ENCODE results near the gene SIGLEC11. TPM values are rescaled to one million over a fixed set of nuclear protein-coding genes. Genes with fewer than 3 reads are reported as not detected.

The SIGLEC11 gene
- total and polyA plus RNA-seq, 2 of the 13 experiments (the other 11 are each of a cell fraction or from before 2014, with no cell fraction given), result not detected

DNA sequence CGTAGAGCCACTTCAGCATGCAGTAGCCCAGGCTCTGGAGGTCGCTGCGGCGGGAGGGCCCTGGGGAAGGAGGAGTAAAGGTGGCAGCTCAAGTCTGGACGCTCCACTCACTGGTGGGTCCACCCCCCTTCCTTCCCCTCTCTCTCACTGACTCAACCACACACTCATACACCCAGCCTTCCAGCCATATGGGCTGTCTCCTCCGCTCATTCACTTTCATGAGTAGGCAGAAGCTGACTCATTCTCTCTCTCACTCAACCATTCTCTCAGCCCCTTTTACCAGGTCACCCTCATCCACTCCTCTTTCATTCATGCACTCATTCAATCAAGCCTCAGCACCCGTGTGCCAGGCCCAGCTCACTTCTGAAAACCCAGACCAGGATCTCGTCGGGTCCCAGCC is 27.5 kb upstream of the SIGLEC11 start:
- no peaks in the 10 kb centered on the region for H3K4me1 ChIP-seq (ENCODE audit: insufficient read depth, low read length)
- in situ Hi-C loops (cut with HindIII; ENCODE audit: extremely low pct_ligation_motif_present, low pct_unique_long_range_greater_than_20kb) (no loop called here), intact Hi-C loops (cut with micrococcal nuclease; ENCODE audit: unreplicated experiment) (no loop called here)
- DNase-seq (ENCODE audit: low spot score), result no peak
- no TSS peak for BruUV-seq (replicated peaks)
- ChIA-PET POLR2A (no interaction called here), CTCF (ENCODE audit: low intra/inter-chr PET ratio, low total read pairs) (no interaction called here)
- no peak overlapping the region for H3K4me3 ChIP-seq (replicated peaks in 1 of 3; ENCODE audit: insufficient read depth in 1 of 3, low read depth in 2 of 3, low read length in 3 of 3)
- WGBS (ENCODE audit: low lambda C conversion rate), result 98% methylated on average over 7 of the region's 9 CpGs
- ATAC-seq, result no peak
- no peaks in the 10 kb centered on the region for H3K79me2 ChIP-seq (ENCODE audit: insufficient read depth, low read length)
- no peaks in the 10 kb centered on the region for H3K9me3 ChIP-seq (ENCODE audit: low read length)
- no peak overlapping the region for H3K4me2 ChIP-seq (ENCODE audit: low read depth, low read length)
- no peaks in the 10 kb centered on the region for H3K27me3 ChIP-seq (ENCODE audit: control insufficient read depth in 1 of 2, insufficient read depth in 2 of 2, low read length in 2 of 2)
- H3K36me3 ChIP-seq (replicated peaks in 1 of 2; ENCODE audit: control insufficient read depth in 1 of 2, insufficient read depth in 2 of 2, low read length in 2 of 2), result peaks cover 3 to 5% of the 10 kb centered on the region in 2 experiments; a peak in 1 of 5 replicates
- TF ChIP-seq, protein P1, sequence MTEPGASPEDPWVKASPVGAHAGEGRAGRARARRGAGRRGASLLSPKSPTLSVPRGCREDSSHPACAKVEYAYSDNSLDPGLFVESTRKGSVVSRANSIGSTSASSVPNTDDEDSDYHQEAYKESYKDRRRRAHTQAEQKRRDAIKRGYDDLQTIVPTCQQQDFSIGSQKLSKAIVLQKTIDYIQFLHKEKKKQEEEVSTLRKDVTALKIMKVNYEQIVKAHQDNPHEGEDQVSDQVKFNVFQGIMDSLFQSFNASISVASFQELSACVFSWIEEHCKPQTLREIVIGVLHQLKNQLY (CRISPR knock-in tag; IDR thresholded peaks at IDR 0.05), result no peak
- TF ChIP-seq, protein P2, sequence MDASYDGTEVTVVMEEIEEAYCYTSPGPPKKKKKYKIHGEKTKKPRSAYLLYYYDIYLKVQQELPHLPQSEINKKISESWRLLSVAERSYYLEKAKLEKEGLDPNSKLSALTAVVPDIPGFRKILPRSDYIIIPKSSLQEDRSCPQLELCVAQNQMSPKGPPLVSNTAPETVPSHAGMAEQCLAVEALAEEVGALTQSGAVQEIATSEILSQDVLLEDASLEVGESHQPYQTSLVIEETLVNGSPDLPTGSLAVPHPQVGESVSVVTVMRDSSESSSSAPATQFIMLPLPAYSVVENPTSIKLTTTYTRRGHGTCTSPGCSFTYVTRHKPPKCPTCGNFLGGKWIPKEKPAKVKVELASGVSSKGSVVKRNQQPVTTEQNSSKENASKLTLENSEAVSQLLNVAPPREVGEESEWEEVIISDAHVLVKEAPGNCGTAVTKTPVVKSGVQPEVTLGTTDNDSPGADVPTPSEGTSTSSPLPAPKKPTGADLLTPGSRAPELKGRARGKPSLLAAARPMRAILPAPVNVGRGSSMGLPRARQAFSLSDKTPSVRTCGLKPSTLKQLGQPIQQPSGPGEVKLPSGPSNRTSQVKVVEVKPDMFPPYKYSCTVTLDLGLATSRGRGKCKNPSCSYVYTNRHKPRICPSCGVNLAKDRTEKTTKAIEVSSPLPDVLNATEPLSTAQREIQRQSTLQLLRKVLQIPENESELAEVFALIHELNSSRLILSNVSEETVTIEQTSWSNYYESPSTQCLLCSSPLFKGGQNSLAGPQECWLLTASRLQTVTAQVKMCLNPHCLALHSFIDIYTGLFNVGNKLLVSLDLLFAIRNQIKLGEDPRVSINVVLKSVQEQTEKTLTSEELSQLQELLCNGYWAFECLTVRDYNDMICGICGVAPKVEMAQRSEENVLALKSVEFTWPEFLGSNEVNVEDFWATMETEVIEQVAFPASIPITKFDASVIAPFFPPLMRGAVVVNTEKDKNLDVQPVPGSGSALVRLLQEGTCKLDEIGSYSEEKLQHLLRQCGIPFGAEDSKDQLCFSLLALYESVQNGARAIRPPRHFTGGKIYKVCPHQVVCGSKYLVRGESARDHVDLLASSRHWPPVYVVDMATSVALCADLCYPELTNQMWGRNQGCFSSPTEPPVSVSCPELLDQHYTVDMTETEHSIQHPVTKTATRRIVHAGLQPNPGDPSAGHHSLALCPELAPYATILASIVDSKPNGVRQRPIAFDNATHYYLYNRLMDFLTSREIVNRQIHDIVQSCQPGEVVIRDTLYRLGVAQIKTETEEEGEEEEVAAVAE (CRISPR knock-in tag; IDR thresholded peaks at IDR 0.05; ENCODE audit: borderline replicate concordance), result no peak
- TF ChIP-seq, protein P3, sequence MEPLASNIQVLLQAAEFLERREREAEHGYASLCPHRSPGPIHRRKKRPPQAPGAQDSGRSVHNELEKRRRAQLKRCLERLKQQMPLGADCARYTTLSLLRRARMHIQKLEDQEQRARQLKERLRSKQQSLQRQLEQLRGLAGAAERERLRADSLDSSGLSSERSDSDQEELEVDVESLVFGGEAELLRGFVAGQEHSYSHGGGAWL (CRISPR knock-in tag; IDR thresholded peaks at IDR 0.05), result no peak
- no peak for TF ChIP-seq NFE2L2 (IDR thresholded peaks at IDR 0.05; ENCODE audit: low read length)
- no peak for TF ChIP-seq ZNF891 (CRISPR knock-in tag; IDR thresholded peaks at IDR 0.05)
- TF ChIP-seq, protein P4, sequence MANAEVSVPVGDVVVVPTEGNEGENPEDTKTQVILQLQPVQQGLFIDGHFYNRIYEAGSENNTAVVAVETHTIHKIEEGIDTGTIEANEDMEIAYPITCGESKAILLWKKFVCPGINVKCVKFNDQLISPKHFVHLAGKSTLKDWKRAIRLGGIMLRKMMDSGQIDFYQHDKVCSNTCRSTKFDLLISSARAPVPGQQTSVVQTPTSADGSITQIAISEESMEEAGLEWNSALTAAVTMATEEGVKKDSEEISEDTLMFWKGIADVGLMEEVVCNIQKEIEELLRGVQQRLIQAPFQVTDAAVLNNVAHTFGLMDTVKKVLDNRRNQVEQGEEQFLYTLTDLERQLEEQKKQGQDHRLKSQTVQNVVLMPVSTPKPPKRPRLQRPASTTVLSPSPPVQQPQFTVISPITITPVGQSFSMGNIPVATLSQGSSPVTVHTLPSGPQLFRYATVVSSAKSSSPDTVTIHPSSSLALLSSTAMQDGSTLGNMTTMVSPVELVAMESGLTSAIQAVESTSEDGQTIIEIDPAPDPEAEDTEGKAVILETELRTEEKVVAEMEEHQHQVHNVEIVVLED (CRISPR knock-in tag; IDR thresholded peaks at IDR 0.05; ENCODE audit: borderline replicate concordance), result no peak
- TF ChIP-seq, protein P5, sequence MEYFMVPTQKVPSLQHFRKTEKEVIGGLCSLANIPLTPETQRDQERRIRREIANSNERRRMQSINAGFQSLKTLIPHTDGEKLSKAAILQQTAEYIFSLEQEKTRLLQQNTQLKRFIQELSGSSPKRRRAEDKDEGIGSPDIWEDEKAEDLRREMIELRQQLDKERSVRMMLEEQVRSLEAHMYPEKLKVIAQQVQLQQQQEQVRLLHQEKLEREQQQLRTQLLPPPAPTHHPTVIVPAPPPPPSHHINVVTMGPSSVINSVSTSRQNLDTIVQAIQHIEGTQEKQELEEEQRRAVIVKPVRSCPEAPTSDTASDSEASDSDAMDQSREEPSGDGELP (IDR thresholded peaks at IDR 0.05; ENCODE audit: borderline replicate concordance, low read depth), result no peak
- H3K9ac ChIP-seq (ENCODE audit: insufficient read depth, low read depth, low read length), result no peak overlapping the region
- H4K20me1 ChIP-seq (ENCODE audit: insufficient read depth, low read length), result peaks cover 16% of the 10 kb centered on the region; the same call in 1 of the 2 replicates
- no peak overlapping the region for H2AFZ ChIP-seq (ENCODE audit: low read length)
- FAIRE-seq, result no peak
- no peak overlapping the region for H3K27ac ChIP-seq (ENCODE audit: extremely low read length, insufficient read depth, low read length)
